DMS153 treated with DMSO at 0.1 percent for 48 hours (cell line): ENCODE measurements around the gene LAMB1.
A peak's percentile ranks its signal among the peaks of the same experiment; 100 is the strongest.
"Not testable (repeated sequence)": the region's sequence is repeated elsewhere in the genome, so short reads cannot be mapped to it uniquely, and the experiment has no call there.

ENCODE experiments used
- DNase-seq: peaks from one replicate; lab custom pipeline; 2025; ENCODE audit not compliant: unreplicated experiment; lab: John Stamatoyannopoulos, UW

LAMB1 gene

GRCh38 chr7:108002726-108003598 is at the start of gene LAMB1:
Gene LAMB1 (minus strand): TSS chr7:108003161. CDS start chr7:108002885, 276 bp downstream.
- peak; percentile 5 for DNase-seq

- DNase-seq: no peak
These were observed 48.5 kb upstream of the LAMB1 start for GRCh38 chr7:108051454-108051853.

- DNase-seq: no peak
These were observed 47.0 kb upstream of the LAMB1 start for GRCh38 chr7:108049962-108050361.

GRCh38 chr7:108048422-108048821 is 45.5 kb upstream of the LAMB1 start:
- no peak for DNase-seq

GRCh38 chr7:108046952-108047506 is 44.1 kb upstream of the LAMB1 start:
- DNase-seq: no peak

- DNase-seq: no peak
These were observed 42.7 kb upstream of the LAMB1 start for GRCh38 chr7:108045669-108046068.

GRCh38 chr7:108045154-108045553 is 42.2 kb upstream of the LAMB1 start:
- no peak for DNase-seq

GRCh38 chr7:108044345-108044744 is 41.4 kb upstream of the LAMB1 start:
- no peak for DNase-seq

- DNase-seq: no peak
These were observed 36.0 kb upstream of the LAMB1 start for GRCh38 chr7:108038986-108039385.

GRCh38 chr7:108037741-108038140 is 34.8 kb upstream of the LAMB1 start:
- DNase-seq: no peak

- DNase-seq: no peak
These were observed 34.2 kb upstream of the LAMB1 start for GRCh38 chr7:108037140-108037539.

- no peak for DNase-seq
These were observed 31.6 kb upstream of the LAMB1 start for GRCh38 chr7:108034586-108034985.

GRCh38 chr7:108033776-108034497 is 31.0 kb upstream of the LAMB1 start:
- DNase-seq: no peak

GRCh38 chr7:108033309-108033708 is 30.3 kb upstream of the LAMB1 start:
- not testable (repeated sequence) for DNase-seq

GRCh38 chr7:108030516-108030915 is 27.6 kb upstream of the LAMB1 start:
- DNase-seq: no peak

GRCh38 chr7:108029034-108029433 is 26.1 kb upstream of the LAMB1 start:
- DNase-seq: no peak

- DNase-seq: no peak
These were observed 25.1 kb upstream of the LAMB1 start for GRCh38 chr7:108028111-108028510.

- DNase-seq: no peak
These were observed 24.3 kb upstream of the LAMB1 start for GRCh38 chr7:108027239-108027638.

- DNase-seq: no peak
These were observed 23.7 kb upstream of the LAMB1 start for GRCh38 chr7:108026647-108027046.

- no peak for DNase-seq
These were observed 23.2 kb upstream of the LAMB1 start for GRCh38 chr7:108026116-108026515.

- DNase-seq: no peak
These were observed 21.6 kb upstream of the LAMB1 start for GRCh38 chr7:108024538-108024937.

GRCh38 chr7:108020585-108020984 is 17.6 kb upstream of the LAMB1 start:
- no peak for DNase-seq
